Measurements from ENCODE around the gene REV3L.

Gene REV3L

GRCh38 chr6:111356551-111356950, 126.5 kb downstream of the REV3L start:
- Histone ChIP-seq H3K4me1 (ENCODE audit: control insufficient read depth, insufficient read depth, low read length) (no peaks in the 10 kb centered on the region), H3K9ac (ENCODE audit: low read depth, low read length) (no peak overlapping the region), H3K9me3 (replicated peaks; ENCODE audit: low read length) (no peaks in the 10 kb centered on the region), H3K4me2 (ENCODE audit: low read length) (no peak overlapping the region), H3K36me3 (ENCODE audit: insufficient read depth, low read length) (peaks cover 49% of the 10 kb centered on the region), H3K4me3 (ENCODE audit: low read length) (no peak overlapping the region), H3K27me3 (ENCODE audit: control insufficient read depth, insufficient read depth, low read length) (no peaks in the 10 kb centered on the region)

GRCh38 chr6:111354758-111355555, 128.1 kb downstream of the REV3L start:
- H3K4me3 ChIP-seq (ENCODE audit: low read length): no peak overlapping the region

GRCh38 chr6:111353912-111354462, 129.0 kb downstream of the REV3L start:
- Histone ChIP-seq H3K4me3 (ENCODE audit: low read length) (no peak overlapping the region), H3K4me1 (ENCODE audit: control insufficient read depth, insufficient read depth, low read length) (no peaks in the 10 kb centered on the region), H3K4me2 (ENCODE audit: low read length) (no peak overlapping the region), H3K9ac (ENCODE audit: low read depth, low read length) (no peak overlapping the region), H3K36me3 (ENCODE audit: insufficient read depth, low read length) (peaks cover 63% of the 10 kb centered on the region), H3K9me3 (replicated peaks; ENCODE audit: low read length) (no peaks in the 10 kb centered on the region), H3K27me3 (ENCODE audit: control insufficient read depth, insufficient read depth, low read length) (no peaks in the 10 kb centered on the region)

More at GRCh38 chr6:111354758-111355555, 128.1 kb downstream of the REV3L start:
- Histone ChIP-seq H3K9me3 (replicated peaks; ENCODE audit: low read length) (no peaks in the 10 kb centered on the region), H3K4me2 (ENCODE audit: low read length) (no peak overlapping the region), H3K4me1 (ENCODE audit: control insufficient read depth, insufficient read depth, low read length) (no peaks in the 10 kb centered on the region), H3K27me3 (ENCODE audit: control insufficient read depth, insufficient read depth, low read length) (no peaks in the 10 kb centered on the region), H3K9ac (ENCODE audit: low read depth, low read length) (no peak overlapping the region), H3K36me3 (ENCODE audit: insufficient read depth, low read length) (peaks cover 56% of the 10 kb centered on the region)

GRCh38 chr6:111347589-111347988, 135.4 kb downstream of the REV3L start:
- Histone ChIP-seq H3K36me3 (ENCODE audit: insufficient read depth, low read length) (peaks cover 78% of the 10 kb centered on the region), H3K4me3 (ENCODE audit: low read length) (no peak overlapping the region), H3K9ac (ENCODE audit: low read depth, low read length) (no peak overlapping the region), H3K4me1 (ENCODE audit: control insufficient read depth, insufficient read depth, low read length) (no peaks in the 10 kb centered on the region), H3K4me2 (ENCODE audit: low read length) (no peak overlapping the region), H3K27me3 (ENCODE audit: control insufficient read depth, insufficient read depth, low read length) (no peaks in the 10 kb centered on the region), H3K9me3 (replicated peaks; ENCODE audit: low read length) (no peaks in the 10 kb centered on the region)

- no peaks in the 10 kb centered on the region for H3K4me1 ChIP-seq (ENCODE audit: control insufficient read depth, insufficient read depth, low read length)
- no peak overlapping the region for H3K4me3 ChIP-seq (ENCODE audit: low read length)
- H3K36me3 ChIP-seq (ENCODE audit: insufficient read depth, low read length): peaks cover 47% of the 10 kb centered on the region
- no peaks in the 10 kb centered on the region for H3K9me3 ChIP-seq (replicated peaks; ENCODE audit: low read length)
- H3K4me2 ChIP-seq (ENCODE audit: low read length): no peak overlapping the region
- H3K27me3 ChIP-seq (ENCODE audit: control insufficient read depth, insufficient read depth, low read length): no peaks in the 10 kb centered on the region
- no peak overlapping the region for H3K9ac ChIP-seq (ENCODE audit: low read depth, low read length)
Measured at GRCh38 chr6:111342913-111343312, 140.1 kb downstream of the REV3L start.

GRCh38 chr6:111339294-111339693, 143.7 kb downstream of the REV3L start:
- Histone ChIP-seq H3K9me3 (replicated peaks; ENCODE audit: low read length) (no peaks in the 10 kb centered on the region), H3K27me3 (ENCODE audit: control insufficient read depth, insufficient read depth, low read length) (no peaks in the 10 kb centered on the region), H3K36me3 (ENCODE audit: insufficient read depth, low read length) (peaks cover 24% of the 10 kb centered on the region), H3K4me1 (ENCODE audit: control insufficient read depth, insufficient read depth, low read length) (no peaks in the 10 kb centered on the region), H3K4me3 (ENCODE audit: low read length) (no peak overlapping the region), H3K4me2 (ENCODE audit: low read length) (no peak overlapping the region), H3K9ac (ENCODE audit: low read depth, low read length) (no peak overlapping the region)

- Histone ChIP-seq H3K9ac (ENCODE audit: low read depth, low read length) (no peak overlapping the region), H3K4me1 (ENCODE audit: control insufficient read depth, insufficient read depth, low read length) (no peaks in the 10 kb centered on the region), H3K9me3 (replicated peaks; ENCODE audit: low read length) (no peaks in the 10 kb centered on the region), H3K4me2 (ENCODE audit: low read length) (no peak overlapping the region), H3K27me3 (ENCODE audit: control insufficient read depth, insufficient read depth, low read length) (no peaks in the 10 kb centered on the region), H3K36me3 (ENCODE audit: insufficient read depth, low read length) (peaks cover 21% of the 10 kb centered on the region), H3K4me3 (ENCODE audit: low read length) (no peak overlapping the region)
Measured at GRCh38 chr6:111338843-111339242, 144.2 kb downstream of the REV3L start.

- no peaks in the 10 kb centered on the region for H3K4me1 ChIP-seq (ENCODE audit: control insufficient read depth, insufficient read depth, low read length)
- no peaks in the 10 kb centered on the region for H3K27me3 ChIP-seq (ENCODE audit: control insufficient read depth, insufficient read depth, low read length)
- H3K9ac ChIP-seq (ENCODE audit: low read depth, low read length): no peak overlapping the region
- no peak overlapping the region for H3K4me2 ChIP-seq (ENCODE audit: low read length)
- no peaks in the 10 kb centered on the region for H3K9me3 ChIP-seq (replicated peaks; ENCODE audit: low read length)
- peaks cover 16% of the 10 kb centered on the region for H3K36me3 ChIP-seq (ENCODE audit: insufficient read depth, low read length)
- no peak overlapping the region for H3K4me3 ChIP-seq (ENCODE audit: low read length)
Measured at GRCh38 chr6:111337829-111338236, 145.2 kb downstream of the REV3L start.

- Histone ChIP-seq H3K27me3 (ENCODE audit: control insufficient read depth, insufficient read depth, low read length) (no peaks in the 10 kb centered on the region), H3K36me3 (ENCODE audit: insufficient read depth, low read length) (peaks cover 62% of the 10 kb centered on the region)
Measured at GRCh38 chr6:111329882-111330633, 153.0 kb downstream of the REV3L start.

GRCh38 chr6:111326563-111326962, 156.5 kb downstream of the REV3L start:
- H3K4me2 ChIP-seq (ENCODE audit: low read length): no peak overlapping the region
- H3K27me3 ChIP-seq (ENCODE audit: control insufficient read depth, insufficient read depth, low read length): no peaks in the 10 kb centered on the region
- H3K4me3 ChIP-seq (ENCODE audit: low read length): no peak overlapping the region
- no peak overlapping the region for H3K9ac ChIP-seq (ENCODE audit: low read depth, low read length)
- no peaks in the 10 kb centered on the region for H3K9me3 ChIP-seq (replicated peaks; ENCODE audit: low read length)
- H3K4me1 ChIP-seq (ENCODE audit: control insufficient read depth, insufficient read depth, low read length): no peaks in the 10 kb centered on the region
- H3K36me3 ChIP-seq (ENCODE audit: insufficient read depth, low read length): peaks cover 70% of the 10 kb centered on the region

More at GRCh38 chr6:111329882-111330633, 153.0 kb downstream of the REV3L start:
- Histone ChIP-seq H3K4me2 (ENCODE audit: low read length) (no peak overlapping the region), H3K4me3 (ENCODE audit: low read length) (no peak overlapping the region), H3K9me3 (replicated peaks; ENCODE audit: low read length) (no peaks in the 10 kb centered on the region), H3K4me1 (ENCODE audit: control insufficient read depth, insufficient read depth, low read length) (no peaks in the 10 kb centered on the region), H3K9ac (ENCODE audit: low read depth, low read length) (no peak overlapping the region)

GRCh38 chr6:111322145-111322544, 160.9 kb downstream of the REV3L start:
- H3K4me3 ChIP-seq (ENCODE audit: low read length): no peak overlapping the region
- H3K27me3 ChIP-seq (ENCODE audit: control insufficient read depth, insufficient read depth, low read length): no peaks in the 10 kb centered on the region
- no peak overlapping the region for H3K4me2 ChIP-seq (ENCODE audit: low read length)
- no peaks in the 10 kb centered on the region for H3K4me1 ChIP-seq (ENCODE audit: control insufficient read depth, insufficient read depth, low read length)
- H3K36me3 ChIP-seq (ENCODE audit: insufficient read depth, low read length): peaks cover 58% of the 10 kb centered on the region
- no peaks in the 10 kb centered on the region for H3K9me3 ChIP-seq (replicated peaks; ENCODE audit: low read length)
- no peak overlapping the region for H3K9ac ChIP-seq (ENCODE audit: low read depth, low read length)
